ENCODE results near the gene CLIP2. TPM values are rescaled to one million over a fixed set of nuclear protein-coding genes. Genes with fewer than 3 reads are reported as not detected.

Gene CLIP2
- total RNA-seq, 1 experiment from 2014 or later: 28.9 TPM

DNA sequence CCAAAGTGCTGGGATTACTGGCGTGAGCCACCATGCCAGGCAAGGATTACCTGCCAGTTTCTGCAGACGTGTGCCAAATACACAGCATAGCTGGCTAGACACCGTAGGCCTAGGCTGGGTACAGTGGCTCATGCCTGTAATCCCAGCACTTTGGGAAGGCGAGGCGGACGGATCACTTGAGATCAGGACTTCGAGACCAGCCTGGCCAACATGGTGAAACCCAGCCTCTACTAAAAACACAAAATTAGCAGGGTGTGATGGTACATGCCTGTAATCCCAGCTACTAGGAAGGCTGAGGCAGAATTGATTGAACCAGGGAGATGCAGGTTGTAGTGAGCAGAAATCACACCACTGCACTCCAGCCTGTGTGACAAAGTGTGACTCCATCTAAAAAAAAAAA, 35.9 kb upstream of the CLIP2 start:
- ChIA-PET POLR2A (ENCODE audit: low non-redundant PET) (no interaction called here), CTCF (no interaction called here)
- Histone ChIP-seq H3K4me3 (ENCODE audit: low read depth, low read length, poor library complexity, severe bottlenecking) (peak overlapping the region; percentile 90), H3K36me3 (ENCODE audit: insufficient read depth, low read length, poor library complexity, severe bottlenecking) (peaks cover 36% of the 10 kb centered on the region), H3K27ac (ENCODE audit: low read depth, low read length, poor library complexity, severe bottlenecking) (peak overlapping the region; percentile 98), H3K27me3 (replicated peaks; ENCODE audit: insufficient read depth, low read depth, low read length, poor library complexity) (no peaks in the 10 kb centered on the region), H3K9me3 (ENCODE audit: low read depth, low read length, poor library complexity, severe bottlenecking) (no peaks in the 10 kb centered on the region), H3K4me1 (ENCODE audit: insufficient read depth, low read length, poor library complexity, severe bottlenecking) (no peaks in the 10 kb centered on the region)
- DNase-seq (ENCODE audit: low spot score): no peak
- intact Hi-C loops (cut with micrococcal nuclease; ENCODE audit: unreplicated experiment): no loop called here
- TF ChIP-seq CTCF (conservative IDR thresholded peaks at IDR 0.05; ENCODE audit: low read depth, low read length) (no peak), EZH2 (IDR thresholded peaks at IDR 0.05; ENCODE audit: borderline replicate concordance, low read depth, low read length, poor library complexity, severe bottlenecking) (no peak)
- BruUV-seq (replicated peaks): no TSS peak

DNA sequence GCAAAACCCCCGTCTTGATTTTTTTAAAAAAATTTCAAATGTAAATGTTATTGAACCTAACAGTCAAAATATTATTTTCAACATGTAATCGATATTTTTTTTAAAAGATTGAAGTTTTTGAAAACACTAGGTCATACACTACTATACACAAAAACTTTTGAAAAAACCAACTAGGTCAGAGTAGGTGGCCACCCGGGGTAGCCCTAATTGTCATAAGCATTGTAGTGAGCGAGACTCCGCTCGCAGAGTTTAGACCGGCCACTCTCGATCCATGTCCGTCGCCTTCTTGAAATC, 35.4 kb upstream of the CLIP2 start:
- peaks cover 31% of the 10 kb centered on the region for H3K36me3 ChIP-seq (ENCODE audit: insufficient read depth, low read length, poor library complexity, severe bottlenecking)
- TSS peak; percentile 78 for BruUV-seq (replicated peaks)
- H3K27me3 ChIP-seq (replicated peaks; ENCODE audit: insufficient read depth, low read depth, low read length, poor library complexity): no peaks in the 10 kb centered on the region
- CTCF ChIA-PET: interaction anchor here (0.6 kb wide), 1 partner anchor 147 kb away, joined by 3 read pairs; no protein-coding TSS in a partner anchor
- intact Hi-C loops (cut with micrococcal nuclease; ENCODE audit: unreplicated experiment): no loop called here
- TF ChIP-seq EZH2 (IDR thresholded peaks at IDR 0.05; ENCODE audit: borderline replicate concordance, low read depth, low read length, poor library complexity, severe bottlenecking) (no peak), CTCF (conservative IDR thresholded peaks at IDR 0.05; ENCODE audit: low read depth, low read length) (no peak)
- peak overlapping the region; percentile 90 for H3K4me3 ChIP-seq (ENCODE audit: low read depth, low read length, poor library complexity, severe bottlenecking)
- no peak for DNase-seq (ENCODE audit: low spot score)
- POLR2A ChIA-PET (ENCODE audit: low non-redundant PET): no interaction called here
- no peaks in the 10 kb centered on the region for H3K9me3 ChIP-seq (ENCODE audit: low read depth, low read length, poor library complexity, severe bottlenecking)
- H3K4me1 ChIP-seq (ENCODE audit: insufficient read depth, low read length, poor library complexity, severe bottlenecking): no peaks in the 10 kb centered on the region
- H3K27ac ChIP-seq (ENCODE audit: low read depth, low read length, poor library complexity, severe bottlenecking): peak overlapping the region; percentile 98

DNA sequence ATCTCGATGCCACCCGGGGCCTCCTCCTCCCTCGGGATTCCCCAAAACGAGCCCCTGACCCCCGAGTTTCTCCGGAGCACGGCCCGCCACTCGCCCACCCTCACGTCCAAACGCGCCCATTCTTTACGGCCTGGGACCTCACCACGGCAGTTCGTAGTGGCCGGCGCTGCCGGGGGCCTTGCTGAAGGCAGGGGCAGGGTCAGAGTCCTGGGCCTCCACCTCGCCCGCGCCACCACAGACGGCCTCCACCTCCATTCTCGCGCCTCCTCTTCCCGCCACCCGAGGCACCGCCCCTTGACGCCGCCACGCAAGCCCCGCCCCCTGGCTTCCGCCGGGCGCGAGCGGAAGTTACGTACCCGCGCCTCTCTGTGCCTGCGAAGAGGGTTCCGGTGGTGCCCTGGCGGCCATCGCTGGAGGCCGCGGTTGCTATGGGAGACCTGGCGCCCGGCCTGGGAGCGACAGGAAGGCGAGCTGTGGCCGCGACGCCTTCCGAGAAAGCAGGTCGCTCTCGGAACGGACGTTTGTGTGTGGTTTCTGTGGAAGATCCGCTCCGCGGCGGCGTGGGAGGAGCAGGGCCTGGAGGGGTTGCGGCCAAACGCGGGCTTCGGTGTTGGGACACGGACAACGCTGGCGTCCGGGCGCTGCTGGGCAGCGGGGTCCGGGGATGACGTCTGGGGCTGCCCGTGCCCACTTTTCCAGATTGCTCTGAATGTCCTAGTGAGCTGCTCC, 34.9 kb upstream of the CLIP2 start, which contains the start of gene RFC2:
TSS of gene RFC2 (minus strand) at position 271 of the 729 bp plus-strand sequence. CDS start at position 255, 16 bp downstream.
- peak; percentile 97 for DNase-seq (ENCODE audit: low spot score)
- ChIA-PET CTCF (interaction anchor here (0.6 kb wide), 1 partner anchor 147 kb away, joined by 3 read pairs; no protein-coding TSS in a partner anchor), POLR2A (ENCODE audit: low non-redundant PET) (no interaction called here)
- BruUV-seq (replicated peaks): no TSS peak
- Histone ChIP-seq H3K27ac (ENCODE audit: low read depth, low read length, poor library complexity, severe bottlenecking) (peak within 1 kb of the TSS; percentile 98), H3K9me3 (ENCODE audit: low read depth, low read length, poor library complexity, severe bottlenecking) (no peaks in the 10 kb centered on the region), H3K4me1 (ENCODE audit: insufficient read depth, low read length, poor library complexity, severe bottlenecking) (no peaks in the 10 kb centered on the region), H3K27me3 (replicated peaks; ENCODE audit: insufficient read depth, low read depth, low read length, poor library complexity) (no peaks in the 10 kb centered on the region), H3K36me3 (ENCODE audit: insufficient read depth, low read length, poor library complexity, severe bottlenecking) (peaks cover 26% of the 10 kb centered on the region), H3K4me3 (ENCODE audit: low read depth, low read length, poor library complexity, severe bottlenecking) (peak within 1 kb of the TSS; percentile 90)
- intact Hi-C loops (cut with micrococcal nuclease; ENCODE audit: unreplicated experiment): no loop called here
- TF ChIP-seq CTCF (conservative IDR thresholded peaks at IDR 0.05; ENCODE audit: low read depth, low read length) (no peak; the same call in 1 of the 2 replicates), EZH2 (IDR thresholded peaks at IDR 0.05; ENCODE audit: borderline replicate concordance, low read depth, low read length, poor library complexity, severe bottlenecking) (no peak)

Data from A673 (cell line).